SK-N-SH (cell line): ENCODE measurements around the gene KIAA0040.

Experiments
- CTCF ChIP-seq: fragments of 200-600 bp; sonication (generic); IDR thresholded peaks from 2 replicates; pipeline ENCODE4 v1.6.1; 2017; ENCODE audit warnings: antibody characterized with exemption, mild to moderate bottlenecking, moderate library complexity
- TAF1 ChIP-seq: IDR thresholded peaks from 2 replicates; pipeline ENCODE4 v1.6.1; 2012; ENCODE audit warnings: low read depth, mild to moderate bottlenecking, low read length, moderate library complexity, borderline replicate concordance
- ZBTB33 ChIP-seq: IDR thresholded peaks from 2 replicates; pipeline ENCODE4 v1.4.0; 2012; ENCODE audit warnings: low read depth, borderline replicate concordance

GRCh38 chr1:175193527-175193910 lies 943 bp upstream of the KIAA0040 start:
- no peak for TF ChIP-seq TAF1
- no peak for TF ChIP-seq ZBTB33
- TF ChIP-seq CTCF: no peak
